ENCODE measurements around the gene SH2D3C. TPM values are rescaled to one million over a fixed set of nuclear protein-coding genes. Genes with fewer than 3 reads are reported as not detected.
A peak's percentile ranks its signal among the peaks of the same experiment; 100 is the strongest.

Gene SH2D3C
- total and polyA plus RNA-seq, 2 of the 8 experiments (the other 6 are each of a cell fraction or from before 2014, with no cell fraction given), result 6.4 to 8.1 TPM

- H3K27ac ChIP-seq (ENCODE audit: low read depth, low read length), result no peak overlapping the region
- no peak for TF ChIP-seq YY1 (IDR thresholded peaks at IDR 0.05; ENCODE audit: low read depth, low read length)
- H3K18ac ChIP-seq (ENCODE audit: extremely low read depth, low read length), result no peak overlapping the region
- no peak overlapping the region for H4K5ac ChIP-seq (ENCODE audit: insufficient read length, low read depth, low read length)
- no peaks in the 10 kb centered on the region for H3K27me3 ChIP-seq (replicated peaks in 1 of 4; ENCODE audit: control insufficient read depth in 3 of 4, extremely low read depth in 1 of 4, insufficient read depth in 3 of 4, low read length in 3 of 4)
- H3K14ac ChIP-seq (ENCODE audit: insufficient read length), result no peak overlapping the region
- no peak overlapping the region for H3K56ac ChIP-seq (replicated peaks; ENCODE audit: insufficient read length, low read depth, low read length)
- no peak overlapping the region for H3K9ac ChIP-seq (replicated peaks in 1 of 4; ENCODE audit: extremely low read depth in 1 of 4, low read depth in 3 of 4, low read length in 3 of 4)
- no peak for DNase-seq (ENCODE audit: low read depth in 1 of 2, low spot score in 2 of 2)
- H4K20me1 ChIP-seq (replicated peaks in 1 of 2; ENCODE audit: control insufficient read depth in 1 of 2, insufficient read depth in 2 of 2, low read length in 2 of 2), result no peaks in the 10 kb centered on the region
- ChIA-PET CTCF (ENCODE audit: partially characterized antibody) (interaction anchor here (0.6 to 1.6 kb wide), 4 partner anchors 39 to 198 kb away, joined by 3 read pairs; no protein-coding TSS in a partner anchor), POLR2A (ENCODE audit: partially characterized antibody) (interaction anchor here (0.7 kb wide), 1 partner anchor 15 kb away, joined by 3 read pairs; no protein-coding TSS in a partner anchor)
- no peak overlapping the region for H2BK120ac ChIP-seq (replicated peaks; ENCODE audit: low read depth, low read length)
- H3K79me1 ChIP-seq (ENCODE audit: low read depth, low read length), result no peaks in the 10 kb centered on the region
- no peak overlapping the region for H2AK5ac ChIP-seq (ENCODE audit: low read depth, low read length)
- H3K79me2 ChIP-seq (ENCODE audit: control insufficient read depth in 1 of 2, insufficient read depth in 2 of 2, low read length in 2 of 2), result no peaks in the 10 kb centered on the region
- no peak overlapping the region for H3K23ac ChIP-seq (ENCODE audit: insufficient read length)
- H3K4me1 ChIP-seq (replicated peaks in 1 of 4; ENCODE audit: control insufficient read depth in 3 of 4, insufficient read depth in 4 of 4, low read length in 3 of 4), result peaks cover 0 to 13% (median 7%) of the 10 kb centered on the region in 4 experiments; a peak in 5 of 7 replicates
- H4K91ac ChIP-seq (replicated peaks; ENCODE audit: insufficient read length, low read length), result no peak overlapping the region
- H3K4me3 ChIP-seq (ENCODE audit: extremely low read depth in 1 of 4, insufficient read depth in 2 of 4, low read depth in 3 of 4, low read length in 4 of 4), result no peak overlapping the region
- no peak overlapping the region for H3K4me2 ChIP-seq (ENCODE audit: insufficient read depth in 1 of 2, low read depth in 2 of 2, low read length in 2 of 2)
- WGBS, 2 experiments (ENCODE audit: extremely low coverage in 1 of 2, insufficient coverage in 1 of 2, insufficient read length in 1 of 2, insufficient replicate concordance in 2 of 2, low coverage in 1 of 2, low lambda C conversion rate in 2 of 2, missing lambda C conversion rate in 1 of 2), result 77% methylated on average over 8 of the region's 8 CpGs; no CpG with 5 or more reads in 1 of the 2 experiments
- no peak overlapping the region for H2BK5ac ChIP-seq (ENCODE audit: low read depth, low read length)
- H2AFZ ChIP-seq (ENCODE audit: low read length), result no peak overlapping the region
- H3K23me2 ChIP-seq (ENCODE audit: low read depth, low read length), result no peaks in the 10 kb centered on the region
- H2BK20ac ChIP-seq (ENCODE audit: low read length), result no peak overlapping the region
- no peak overlapping the region for H2BK12ac ChIP-seq (ENCODE audit: low read depth, low read length)
- no peaks in the 10 kb centered on the region for H3K9me3 ChIP-seq (ENCODE audit: insufficient read depth in 2 of 2, low read depth in 1 of 2, low read length in 1 of 2)
- no peak overlapping the region for H2BK15ac ChIP-seq (ENCODE audit: low read length)
- H3K36me3 ChIP-seq (ENCODE audit: control insufficient read depth in 2 of 4, insufficient read depth in 4 of 4, low read length in 3 of 4), result no peaks in the 10 kb centered on the region
- no peak overlapping the region for H3K4ac ChIP-seq (replicated peaks; ENCODE audit: insufficient read length, low read depth, low read length)
- H4K8ac ChIP-seq (ENCODE audit: extremely low read depth, insufficient read depth, low read length), result peak overlapping the region; percentile 57
- FAIRE-seq, result no peak
Measured at GRCh38 chr9:127726871-127727270, 51.6 kb downstream of the SH2D3C start.
